ENCODE results near the gene HECTD2. TPM values are rescaled to one million over a fixed set of nuclear protein-coding genes. Genes with fewer than 3 reads are reported as not detected.

Gene HECTD2
- total and polyA plus RNA-seq, 9 of the 15 experiments (the other 6 are each of a cell fraction or from before 2014, with no cell fraction given) = 1.3 to 5.9 (median 3.9) TPM

- TF ChIP-seq ZBTB2 (IDR thresholded peaks at IDR 0.05) = no peak
- peak; percentile 55; the same call in 1 of the 2 replicates for TF ChIP-seq PML (IDR thresholded peaks at IDR 0.05; ENCODE audit: low read length)
- no peak for TF ChIP-seq JUN (IDR thresholded peaks at IDR 0.05; ENCODE audit: borderline replicate concordance, low read depth, low read length)
- TF ChIP-seq JUN (CRISPR knock-in tag; IDR thresholded peaks at IDR 0.05; ENCODE audit: borderline replicate concordance) = no peak
- TF ChIP-seq ZNF3 (CRISPR knock-in tag; IDR thresholded peaks at IDR 0.05) = no peak
- no peak for TF ChIP-seq ZNF280A (IDR thresholded peaks at IDR 0.05; ENCODE audit: low read depth, partially characterized antibody)
- no peak for TF ChIP-seq KLF13 (tag; IDR thresholded peaks at IDR 0.05; ENCODE audit: borderline replicate concordance, low read depth)
- TF ChIP-seq POLR2B (IDR thresholded peaks at IDR 0.05; ENCODE audit: low read depth, partially characterized antibody) = peak; percentile 36
- no peak for TF ChIP-seq PHB2 (IDR thresholded peaks at IDR 0.05; ENCODE audit: low read depth)
- no peak for TF ChIP-seq FOXA3 (CRISPR knock-in tag; conservative IDR thresholded peaks at IDR 0.05 in 1 of 2, IDR thresholded peaks at IDR 0.05 in 1 of 2)
- no peak for TF ChIP-seq DMBX1 (CRISPR knock-in tag; IDR thresholded peaks at IDR 0.05; ENCODE audit: borderline replicate concordance)
- no peak for TF ChIP-seq HMBOX1 (IDR thresholded peaks at IDR 0.05)
- TF ChIP-seq ZFX (CRISPR knock-in tag; IDR thresholded peaks at IDR 0.05) = no peak
- TF ChIP-seq ZNF696 (CRISPR knock-in tag; conservative IDR thresholded peaks at IDR 0.05) = no peak
- TF ChIP-seq TBP (optimal IDR thresholded peaks at IDR 0.05; ENCODE audit: low read depth, low read length) = peak; percentile 46
- TF ChIP-seq E2F5 (CRISPR knock-in tag; IDR thresholded peaks at IDR 0.05) = no peak
- TF ChIP-seq ATF6 (CRISPR knock-in tag; IDR thresholded peaks at IDR 0.05) = no peak
- TF ChIP-seq MYC (IDR thresholded peaks at IDR 0.05; ENCODE audit: low read depth, low read length) = no peak
- TF ChIP-seq MYC (CRISPR knock-in tag; IDR thresholded peaks at IDR 0.05; ENCODE audit: borderline replicate concordance, low read depth) = no peak; the same call in 1 of the 2 replicates
- no peak for TF ChIP-seq SMARCB1 (IDR thresholded peaks at IDR 0.05; ENCODE audit: insufficient read length, low read depth)
Measured at GRCh38 chr10:91409069-91409868, 875 bp upstream of the HECTD2 start (continued).

Data from K562 (cell line).